GM21515 (cell line): Measurements from ENCODE around the gene CSKMT.
"Not testable (repeated sequence)": the region's sequence is repeated elsewhere in the genome, so short reads cannot be mapped to it uniquely, and the experiment has no call there.

Source experiments
- ATAC-seq: cut with Tn5 transposase; IDR thresholded peaks from one replicate; pipeline ENCODE4 v1.9.1; 2021; ENCODE audit not compliant: unreplicated experiment

CSKMT gene, protein sequence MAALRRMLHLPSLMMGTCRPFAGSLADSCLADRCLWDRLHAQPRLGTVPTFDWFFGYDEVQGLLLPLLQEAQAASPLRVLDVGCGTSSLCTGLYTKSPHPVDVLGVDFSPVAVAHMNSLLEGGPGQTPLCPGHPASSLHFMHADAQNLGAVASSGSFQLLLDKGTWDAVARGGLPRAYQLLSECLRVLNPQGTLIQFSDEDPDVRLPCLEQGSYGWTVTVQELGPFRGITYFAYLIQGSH

DNA sequence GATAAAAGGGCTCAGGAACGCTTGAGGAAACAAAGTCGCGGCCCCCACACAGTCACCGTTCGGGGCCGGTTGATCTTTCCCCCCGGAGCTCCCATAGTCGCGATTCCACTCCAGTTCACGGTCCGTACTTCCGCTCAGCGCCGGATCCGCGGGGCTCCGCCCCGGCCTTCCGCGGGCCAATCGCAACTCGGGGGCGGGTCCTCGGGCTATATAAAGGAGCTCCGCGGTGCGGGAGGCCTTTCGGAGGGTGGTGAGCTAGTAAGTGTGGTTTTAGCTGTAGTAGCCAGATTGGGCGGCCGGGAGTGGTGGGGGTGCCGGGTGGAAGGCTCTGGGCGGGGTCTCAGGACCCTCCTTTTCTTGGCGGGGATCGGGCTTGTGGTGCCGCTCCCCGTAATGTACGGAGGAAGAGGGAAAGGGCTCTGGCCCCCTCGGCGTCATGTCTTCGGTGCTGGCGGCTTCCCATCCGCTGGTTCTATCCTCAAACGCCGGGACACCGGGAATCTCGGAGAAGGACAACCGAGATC is at the start of gene CSKMT, which contains the start of gene C11orf98:
Gene CSKMT, plus strand, starts transcription at position 238 of the 524 bp plus-strand sequence. CDS start 568 bp downstream, outside the sequence.
Gene C11orf98, minus strand, starts transcription at position 136 of the 524 bp plus-strand sequence. Its CDS starts 41 bp downstream, at position 95.
- ATAC-seq, result peak; percentile 67

DNA sequence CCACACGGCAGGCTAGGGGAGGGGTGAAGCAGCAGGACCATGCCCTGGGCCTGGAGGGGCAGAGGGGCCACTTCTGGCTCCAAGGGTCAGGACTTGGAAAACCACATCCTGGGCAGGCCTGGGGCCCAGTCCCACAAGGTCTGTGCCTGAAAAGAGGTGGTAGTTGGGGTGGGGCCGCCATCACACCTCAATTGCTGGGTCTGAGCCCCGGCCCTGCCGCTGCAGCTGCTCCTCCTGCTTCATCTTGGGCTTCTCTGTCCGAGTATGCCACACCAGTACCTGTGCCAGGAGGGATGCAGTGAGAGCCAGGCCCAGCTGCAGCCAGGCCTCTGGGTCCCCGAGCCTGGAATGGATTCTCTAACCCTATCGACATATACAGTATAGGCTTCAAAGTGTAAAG is 49.6 kb upstream of the CSKMT start:
- no peak for ATAC-seq

DNA sequence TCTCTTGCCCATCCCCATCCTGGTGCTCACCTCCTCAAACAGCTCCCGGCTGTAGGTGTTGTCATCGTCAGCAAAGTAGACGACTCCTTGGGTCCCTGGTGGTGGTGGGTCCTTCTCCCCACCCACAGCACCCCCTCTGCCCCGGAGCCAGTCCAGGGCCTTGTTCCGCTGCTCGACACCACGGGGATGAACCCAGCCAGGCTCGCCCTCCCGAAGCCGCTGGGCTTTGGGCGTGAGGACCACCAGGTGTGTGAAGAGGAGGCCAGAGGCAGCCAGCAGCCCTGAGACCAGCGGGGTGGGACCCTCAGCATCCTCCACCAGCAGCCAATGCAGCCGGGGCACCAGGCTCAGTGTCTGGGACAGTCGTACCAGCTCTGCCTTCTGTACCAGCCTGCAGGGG is 48.2 kb upstream of the CSKMT start:
- not testable (repeated sequence) for ATAC-seq

DNA sequence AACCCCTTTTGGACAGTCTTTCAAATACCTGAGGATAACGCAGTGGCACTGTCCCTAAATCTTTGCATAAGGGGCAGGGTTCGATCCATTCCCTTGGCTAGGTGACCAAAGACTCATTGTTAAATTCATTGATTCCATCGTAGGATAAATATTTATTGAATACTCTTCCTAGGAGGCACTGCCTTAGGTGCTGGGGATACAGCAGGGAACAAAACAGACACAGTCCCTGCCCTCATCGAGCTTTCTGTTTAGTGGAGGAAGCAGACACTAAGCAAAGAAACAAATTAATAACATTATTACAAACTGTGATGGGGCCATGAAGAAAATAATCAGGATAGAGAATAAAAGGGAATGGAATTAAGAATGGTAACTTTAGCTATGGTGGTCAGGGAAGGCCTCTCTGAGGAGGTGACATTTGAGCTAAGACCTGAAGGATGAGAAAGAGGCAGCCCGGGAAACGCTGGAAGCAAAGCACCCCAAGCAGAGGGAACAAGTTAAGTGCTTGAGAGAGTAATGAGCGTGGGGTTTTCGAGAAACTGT is 44.0 kb upstream of the CSKMT start:
- ATAC-seq, result no peak

DNA sequence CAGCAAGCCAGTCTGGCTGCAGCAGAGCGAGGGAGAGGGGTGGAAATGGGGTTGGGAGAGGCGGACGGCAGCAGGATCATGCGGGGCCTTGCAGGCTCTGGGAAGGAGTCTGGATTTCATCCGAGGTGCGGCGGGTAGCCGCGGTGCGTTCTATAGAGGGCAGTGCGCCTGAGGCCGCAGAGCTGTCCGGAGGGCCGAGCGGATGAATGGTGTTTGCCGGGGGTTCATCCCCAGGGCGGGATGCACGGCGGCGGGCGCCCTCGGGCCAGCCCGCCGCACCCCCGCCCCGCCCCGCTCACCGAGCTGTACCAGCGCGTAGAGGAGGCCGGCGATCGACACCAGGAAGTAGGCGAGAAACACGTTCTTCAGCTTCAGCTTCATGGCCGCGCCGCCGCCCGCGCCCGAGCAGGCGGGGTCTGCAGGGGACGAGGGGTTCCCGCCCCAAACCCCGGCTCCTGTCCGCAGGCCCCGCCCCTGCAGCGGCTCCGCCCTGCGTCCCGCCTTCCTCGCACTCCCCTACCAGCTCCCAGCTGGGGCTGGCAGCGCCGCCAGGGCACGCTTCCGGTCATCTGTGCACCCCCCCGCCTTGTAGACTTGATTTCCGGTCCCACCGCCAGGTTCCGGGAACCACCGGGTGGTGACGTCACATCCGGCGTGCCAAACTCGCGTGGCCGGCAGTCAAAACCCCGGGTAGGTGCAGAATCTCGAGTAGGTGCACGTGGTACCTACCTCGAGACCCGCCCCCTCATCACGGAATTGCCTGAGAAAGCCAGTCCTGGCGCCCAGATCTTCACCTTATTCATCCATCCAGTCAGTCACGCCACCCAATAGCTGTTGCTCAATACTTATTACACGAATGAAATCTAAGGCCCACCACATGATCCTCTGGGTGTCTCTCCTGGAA is 43.3 kb upstream of the CSKMT start, which contains the start of gene B3GAT3:
Gene B3GAT3, minus strand, starts transcription at position 420 of the 904 bp plus-strand sequence. Its CDS starts 39 bp downstream, at position 381.
- peak; percentile 86 for ATAC-seq

DNA sequence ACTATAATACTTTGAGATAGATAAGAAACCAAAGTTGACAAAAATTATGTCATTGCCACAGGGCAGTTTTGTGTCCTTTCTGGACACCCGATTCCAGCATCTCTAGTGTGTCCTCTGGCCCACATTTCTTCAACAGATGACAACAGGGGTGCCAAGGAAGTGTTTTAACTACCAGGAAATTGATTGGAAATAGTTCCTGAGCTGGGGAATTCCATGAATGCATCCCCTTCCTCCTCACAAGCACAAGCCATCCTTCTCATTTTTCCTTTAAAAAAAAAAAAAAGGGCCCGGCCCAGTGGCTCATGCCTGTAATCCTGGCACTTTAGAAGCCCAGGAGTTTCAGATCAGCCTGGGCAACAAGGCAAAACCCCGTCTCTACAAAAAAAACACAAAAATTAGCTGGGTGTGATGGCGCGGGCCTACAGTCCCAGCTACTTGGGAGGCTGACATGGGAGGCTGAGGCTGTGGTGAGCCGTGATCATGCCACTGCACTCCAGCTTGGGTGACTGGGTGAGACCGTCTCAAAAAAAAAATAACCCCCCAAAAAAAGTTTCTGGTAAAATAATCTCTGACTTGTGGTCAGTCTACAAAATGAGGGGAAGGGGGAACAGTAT is 42.5 kb upstream of the CSKMT start:
- ATAC-seq, result no peak

DNA sequence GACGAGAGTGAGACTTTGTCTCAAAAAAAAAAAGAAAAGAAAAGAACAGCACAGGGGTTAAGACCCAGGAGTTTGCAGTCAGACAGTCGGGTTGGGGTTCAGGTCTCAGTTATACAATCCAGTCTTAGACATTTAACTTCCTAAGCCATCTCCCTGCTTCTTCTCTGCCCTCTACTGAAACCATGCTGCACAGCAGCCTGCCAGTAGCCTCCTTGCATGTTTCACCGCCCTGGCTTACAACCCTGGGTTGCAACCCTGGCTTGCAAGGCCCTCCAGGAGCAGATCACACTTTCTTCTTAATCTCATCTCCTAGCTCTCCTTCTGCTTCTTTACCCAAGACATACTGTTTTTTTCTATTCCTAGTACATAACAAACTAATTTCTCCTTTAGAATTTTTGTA is 37.4 kb upstream of the CSKMT start:
- ATAC-seq, result no peak

DNA sequence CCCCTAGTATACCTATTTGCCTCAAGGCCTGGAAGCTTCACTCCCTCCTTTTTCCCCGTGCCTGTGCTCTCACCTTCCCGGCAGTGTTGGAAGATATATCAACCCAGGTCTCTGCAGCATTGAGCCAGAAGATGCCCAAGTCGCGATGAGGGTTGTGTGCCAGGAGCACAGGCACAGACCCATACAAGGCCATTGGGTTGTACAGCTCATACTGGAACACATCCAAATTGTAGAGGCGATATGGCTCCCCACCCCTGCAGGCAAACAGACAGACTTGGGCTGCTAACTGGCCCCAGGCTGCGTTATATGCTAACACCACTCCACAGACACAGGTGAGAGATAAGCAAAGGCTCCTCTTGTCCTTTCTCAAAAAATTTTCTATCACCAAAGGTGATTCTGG is 32.6 kb upstream of the CSKMT start:
- ATAC-seq, result no peak

DNA sequence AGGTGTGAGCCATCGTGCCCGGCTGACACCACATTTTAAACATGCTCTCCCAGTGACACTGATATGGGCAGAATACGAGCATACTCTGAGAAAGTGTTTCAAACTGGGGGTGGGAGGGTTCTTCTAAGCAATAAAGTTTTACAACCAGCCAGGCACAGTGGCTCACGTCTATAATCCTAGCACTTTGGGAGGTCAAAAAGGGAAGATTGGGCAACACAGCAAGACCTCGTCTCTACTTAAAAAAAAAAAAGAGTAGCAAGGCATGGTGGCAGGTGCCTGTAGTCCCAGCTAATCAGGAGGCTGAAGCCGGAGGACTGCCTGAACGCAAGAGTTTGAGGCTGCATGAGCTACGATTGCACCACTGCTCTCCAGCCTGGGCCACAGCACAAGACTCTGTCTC is 20.9 kb upstream of the CSKMT start:
- no peak for ATAC-seq

DNA sequence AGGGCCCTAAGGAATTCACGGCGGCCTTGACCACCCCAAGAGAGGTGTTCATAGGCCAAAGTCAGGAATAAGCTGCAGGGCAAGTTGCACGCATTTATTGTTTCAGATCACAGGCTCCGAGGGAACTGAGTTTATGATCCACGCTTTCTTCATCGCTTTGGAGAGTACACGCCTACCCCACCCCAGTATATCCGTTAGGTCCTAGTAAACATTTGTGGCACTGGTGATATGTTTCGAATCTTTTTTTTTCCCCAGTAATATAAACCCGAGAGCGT is 19.5 kb upstream of the CSKMT start:
- ATAC-seq, result no peak

DNA sequence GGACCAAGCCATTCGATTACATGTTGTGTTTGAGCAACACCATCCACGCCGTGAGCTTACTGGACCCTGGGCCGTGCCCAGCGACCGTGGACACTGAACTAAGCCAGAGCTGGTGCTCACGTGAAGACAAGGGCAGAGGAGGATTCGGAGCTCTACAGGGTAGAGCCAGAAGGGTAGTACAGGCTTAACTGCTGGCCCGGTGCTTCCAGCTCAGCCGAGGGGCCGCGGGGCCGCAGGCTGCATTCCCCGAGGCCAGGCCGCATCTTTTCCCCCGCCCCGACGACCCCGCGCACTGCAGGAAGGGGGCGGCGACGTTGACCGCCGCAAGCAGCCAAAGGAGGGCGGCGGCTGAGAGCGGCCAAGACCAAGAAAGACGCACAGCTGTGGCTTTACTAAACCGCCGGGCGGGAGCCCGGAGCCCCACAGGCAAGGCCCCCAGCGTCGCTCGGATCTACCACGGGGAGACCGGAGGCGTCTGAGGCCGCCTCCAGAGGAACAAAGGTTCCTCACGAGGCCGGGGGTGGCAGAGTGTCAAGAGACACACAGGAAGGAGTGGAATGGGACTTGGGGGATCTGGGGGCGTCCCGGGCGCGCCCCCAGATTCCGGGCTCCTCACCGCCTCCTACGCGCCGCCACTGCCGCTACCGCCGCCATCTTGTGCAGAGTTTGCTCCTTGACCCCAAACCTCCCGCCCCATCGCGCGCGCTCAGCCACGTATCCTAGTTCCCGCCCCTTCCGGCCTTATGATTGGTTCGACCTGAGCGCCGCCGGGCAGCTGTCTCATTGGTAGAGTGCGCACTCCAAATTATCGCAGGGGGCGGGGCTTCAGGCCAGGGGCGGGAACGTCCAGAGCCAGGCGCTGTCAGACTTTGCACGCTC is 18.9 kb upstream of the CSKMT start, which contains the start of gene GANAB:
Gene GANAB, minus strand, starts transcription at position 668 of the 879 bp plus-strand sequence. Its CDS starts 14 bp downstream, at position 654.
- peak; percentile 78 for ATAC-seq

DNA sequence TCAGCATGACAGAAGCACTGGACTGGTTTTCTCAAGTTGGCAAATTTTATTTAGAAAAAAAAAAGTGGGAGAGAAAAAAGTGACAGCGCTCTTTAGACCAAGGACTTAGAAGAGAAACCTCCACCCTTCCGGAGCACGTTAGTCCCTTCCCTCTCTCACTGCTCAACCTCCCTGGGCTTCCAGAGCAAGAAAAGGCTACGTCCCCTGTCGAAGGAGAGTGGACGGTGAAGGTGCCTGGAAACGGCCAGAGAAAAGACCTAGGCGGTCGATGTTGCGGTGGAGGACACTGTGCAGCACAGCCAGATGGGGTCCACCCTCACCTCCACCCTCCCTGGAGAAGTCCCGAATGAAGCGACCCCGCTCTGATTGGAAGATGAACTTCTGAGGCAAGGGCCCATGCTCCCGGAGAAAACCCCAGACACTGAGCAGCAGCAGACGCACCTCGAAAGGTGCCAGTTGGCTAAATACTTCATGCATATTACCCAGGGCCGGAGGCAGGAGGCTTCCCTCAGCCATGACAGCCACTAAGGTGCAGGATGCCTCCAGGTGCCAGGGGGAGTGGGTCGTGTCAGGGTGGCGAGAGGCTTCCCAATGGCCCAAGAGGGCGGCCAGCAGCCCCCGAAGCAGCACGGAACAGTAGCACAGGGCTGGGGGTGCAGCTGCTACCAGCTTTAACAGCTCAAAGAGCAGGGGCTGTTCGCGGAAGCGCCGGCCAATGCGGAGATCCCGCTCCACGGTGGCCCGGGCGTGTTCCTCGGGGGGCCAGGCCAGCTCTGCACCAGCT is 18.1 kb upstream of the CSKMT start:
- no peak for ATAC-seq

DNA sequence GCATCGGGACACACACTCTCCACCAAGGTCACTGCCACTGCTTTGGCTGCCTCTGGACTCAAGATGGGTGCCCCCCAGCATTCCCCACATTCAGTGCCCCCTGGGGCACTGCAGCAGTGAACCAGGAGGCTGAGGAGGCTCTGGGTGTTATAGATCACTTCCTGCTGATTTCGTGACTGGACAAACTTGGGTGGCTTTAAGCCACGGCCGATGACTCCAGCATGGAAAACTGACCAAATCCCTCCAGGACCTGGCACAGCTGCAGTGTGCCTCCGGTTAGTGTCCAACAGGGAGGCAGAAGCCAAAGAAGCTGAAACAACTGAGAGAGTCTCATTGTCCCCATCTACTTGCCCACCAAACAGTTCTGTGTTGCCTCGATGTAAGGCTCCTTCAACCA is 17.5 kb upstream of the CSKMT start:
- no peak for ATAC-seq

DNA sequence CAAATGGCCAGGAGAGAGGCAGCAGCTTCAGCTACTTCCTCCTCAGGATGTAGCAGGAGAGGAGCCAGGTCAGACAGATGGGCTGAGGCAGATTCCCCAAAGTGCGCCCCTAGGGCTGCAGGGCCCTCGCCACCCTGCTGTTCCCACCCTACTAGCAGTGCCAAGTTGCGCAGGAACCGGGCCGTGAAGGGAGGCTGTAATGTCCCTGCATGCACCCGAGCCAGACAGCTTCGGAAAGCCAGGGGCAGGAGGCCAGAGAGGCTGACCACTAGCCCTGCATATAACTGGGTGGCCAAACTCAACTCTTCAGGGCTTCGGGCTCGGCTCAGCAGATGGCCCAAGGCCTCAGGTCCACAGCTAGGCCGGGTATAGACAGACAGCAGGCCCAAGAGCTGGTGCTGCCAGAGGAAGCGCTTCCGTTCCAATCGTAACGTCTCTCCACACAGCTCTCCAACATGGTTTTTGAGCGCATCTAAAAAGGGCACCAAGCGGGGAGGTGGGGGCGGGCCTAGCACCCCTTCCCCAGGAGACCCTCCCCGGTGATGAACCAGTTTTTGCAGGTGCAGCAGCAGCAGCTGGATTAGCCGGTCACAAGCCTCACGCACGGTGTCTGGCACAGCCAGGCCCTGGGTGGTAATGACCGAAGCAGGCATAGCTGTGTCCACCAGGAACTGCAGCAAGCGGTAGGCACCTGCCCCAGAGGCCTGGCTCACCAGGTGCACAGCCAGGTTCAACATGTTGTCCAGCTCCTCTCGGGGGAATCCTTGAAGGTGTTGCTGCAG is 16.7 kb upstream of the CSKMT start:
- ATAC-seq, result no peak

DNA sequence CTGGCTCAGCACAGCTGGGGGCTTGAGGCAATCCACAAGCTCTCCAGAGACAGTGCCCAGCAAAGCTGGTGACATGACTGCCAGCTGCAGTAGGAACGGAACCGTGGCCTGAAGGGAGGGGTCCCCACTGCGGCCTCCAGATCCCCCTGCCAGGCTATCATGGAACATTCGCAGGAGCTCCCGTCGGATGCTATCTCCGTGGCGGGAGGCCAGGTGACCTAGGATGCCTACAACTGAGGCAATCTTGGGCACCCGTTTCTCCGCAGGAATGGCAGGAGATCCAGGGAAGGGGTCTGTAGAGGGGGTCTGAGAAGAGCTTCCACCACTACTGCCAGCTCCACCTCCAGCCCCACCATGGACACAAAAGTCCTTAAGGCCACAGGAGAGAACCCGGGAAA is 16.1 kb upstream of the CSKMT start:
- no peak for ATAC-seq

DNA sequence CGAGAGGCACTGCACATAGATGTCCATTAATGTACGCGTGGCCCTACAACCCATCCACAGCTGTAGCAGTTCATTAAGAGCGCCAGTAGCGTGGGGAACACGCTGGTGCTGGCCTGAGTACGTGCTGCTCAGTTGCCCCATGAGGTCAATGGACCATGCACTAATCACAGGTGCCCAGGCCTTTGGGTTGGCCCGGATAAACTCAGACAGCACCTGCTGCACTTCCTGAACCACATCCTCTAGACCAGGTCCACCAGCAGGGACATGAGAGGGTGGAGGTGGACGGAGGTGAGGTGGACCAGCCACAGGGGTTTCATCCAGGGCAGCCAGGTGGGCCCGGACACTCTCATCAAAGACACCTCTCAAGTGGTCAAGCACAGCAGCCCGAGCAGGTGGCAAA is 15.6 kb upstream of the CSKMT start:
- ATAC-seq, result no peak

DNA sequence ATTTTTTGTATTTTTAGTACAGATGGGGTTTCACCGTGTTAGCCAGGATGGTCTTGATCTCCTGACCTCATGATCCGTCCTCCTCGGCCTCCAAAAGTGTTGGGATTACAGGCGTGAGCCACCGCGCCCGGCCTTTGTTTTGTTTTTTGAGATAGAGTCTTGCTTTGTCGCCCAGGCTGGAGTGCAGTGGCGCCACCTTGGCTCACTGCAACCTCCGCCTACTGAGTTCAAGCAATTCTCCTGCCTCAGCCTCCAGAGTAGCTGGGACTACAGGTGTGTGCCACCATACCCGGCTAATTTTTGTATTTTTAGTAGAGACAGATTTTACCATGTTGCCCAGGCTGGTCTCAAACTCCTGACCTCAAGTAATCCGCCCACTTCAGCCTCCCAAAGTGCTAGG is 14.8 kb upstream of the CSKMT start:
- ATAC-seq, result not testable (repeated sequence)

DNA sequence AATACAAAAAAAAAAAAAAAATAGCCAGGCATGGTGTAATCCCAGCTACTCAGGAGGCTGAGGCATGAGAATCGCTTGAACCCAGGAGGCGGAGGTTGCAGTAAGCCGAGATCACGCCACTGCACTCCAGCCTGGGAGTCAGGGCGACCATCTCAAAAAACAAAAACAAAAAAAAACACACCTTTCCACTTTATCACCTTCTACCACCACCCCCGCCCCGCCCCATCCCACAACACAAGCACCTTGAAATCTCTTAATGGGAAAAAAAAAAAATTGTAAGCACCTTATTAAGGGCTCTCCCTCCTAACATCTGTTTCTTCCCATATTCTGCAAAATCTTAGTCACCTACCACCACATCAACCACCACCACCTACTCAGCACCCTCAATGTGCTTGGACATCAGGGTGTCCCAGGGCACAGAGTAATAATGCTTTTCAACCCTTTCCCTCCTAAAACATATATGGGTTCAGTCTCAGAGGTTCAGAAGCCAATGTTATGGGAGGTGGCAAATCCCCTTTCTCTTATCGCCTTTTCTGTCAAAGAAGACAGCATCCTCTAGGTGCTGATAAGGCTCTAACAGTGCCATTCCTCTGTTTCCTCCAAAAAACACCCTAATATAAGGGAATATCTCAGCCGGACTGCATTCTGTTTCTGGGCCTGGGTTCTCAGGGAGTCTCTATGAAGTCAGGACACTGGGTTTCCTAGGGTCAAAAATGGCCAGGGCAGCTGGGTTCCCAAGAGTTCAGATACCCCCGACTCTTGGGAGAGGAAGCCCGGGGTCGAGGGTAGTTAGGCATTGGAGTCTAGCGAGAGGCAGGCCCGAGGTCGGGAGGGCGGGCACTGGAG is 12.7 kb upstream of the CSKMT start:
- no peak for ATAC-seq
